Stimulated activated CD4-positive, alpha-beta T cell treated with anti-CD3 and anti-CD28 coated beads, Interleukin-12 subunit alpha, Interleukin-12 subunit beta, amount 100 ng/mL, for 24 hours (primary cell): Measurements from ENCODE around the gene HOXA9.

Experiments used
- DNase-seq, 2 experiments: peaks; one replicate each; pipeline ENCODE4 v3.0.0-alpha.2; 2020; ENCODE audit warnings: low read depth in 2 of 2

HOXA9 gene

DNA sequence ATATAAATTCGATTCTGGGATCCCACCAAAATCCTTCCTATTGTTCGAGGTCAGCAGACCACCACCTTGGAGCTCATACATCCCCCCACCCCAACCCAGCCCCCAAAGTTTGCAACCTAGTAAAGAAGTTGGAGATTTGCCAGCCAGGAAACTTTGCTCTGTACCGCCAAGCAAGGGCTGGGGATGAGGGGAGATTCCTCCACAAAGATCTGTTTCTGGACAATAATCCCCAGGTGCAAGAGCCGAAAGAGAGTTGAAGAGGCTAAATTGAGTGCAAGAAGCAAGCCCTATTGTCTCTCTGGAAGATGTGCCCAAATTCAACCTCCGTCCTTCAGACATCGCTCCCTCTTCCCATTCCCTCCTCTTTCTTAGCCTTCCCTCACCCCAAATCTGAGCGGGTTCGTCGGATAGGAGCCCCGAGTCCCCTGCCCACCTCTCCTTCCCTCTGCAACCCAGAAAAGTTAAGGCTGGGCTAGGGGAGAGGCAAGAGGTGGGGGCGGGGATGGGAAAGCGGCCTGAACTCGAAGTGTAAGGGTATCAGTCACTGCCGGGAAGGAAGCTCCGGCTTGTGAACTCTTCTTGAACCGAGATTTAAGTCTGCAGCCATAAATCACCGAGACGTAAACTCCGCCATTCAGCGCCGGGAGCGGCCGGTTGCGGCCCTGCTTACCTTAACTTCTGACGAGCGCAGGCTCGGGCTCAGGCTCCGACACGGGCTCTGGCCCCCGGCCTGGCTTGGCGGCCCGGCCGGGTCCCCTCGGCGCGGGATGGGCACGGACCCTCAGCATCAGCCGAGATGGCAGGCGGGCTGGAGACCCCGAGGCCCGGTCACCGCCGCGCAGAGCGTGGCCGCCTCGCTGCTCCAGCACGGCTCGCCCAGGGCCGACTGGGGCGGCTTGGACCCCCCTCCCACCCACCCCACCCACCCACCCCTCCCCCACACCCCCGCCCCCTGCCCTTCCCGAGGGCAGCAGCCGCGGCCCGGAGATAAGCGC lies 52.1 kb downstream of the HOXA9 start:
- no peak for DNase-seq
